Left renal cortex interstitium (tissue), 4 donors: ENCODE measurements around the gene MRPL20. TPM values are rescaled to one million over a fixed set of nuclear protein-coding genes. Genes with fewer than 3 reads are reported as not detected.
"Not testable (repeated sequence)": the region's sequence is repeated elsewhere in the genome, so short reads cannot be mapped to it uniquely, and the experiment has no call there.

Experiments
- DNase-seq, 4 donors: peaks; one replicate each; pipeline ENCODE4 v3.0.0-alpha.2; 2013; ENCODE audit warnings: low read depth in 4 of 4, low spot score in 2 of 4, missing footprints in 1 of 4
- polyA plus RNA-seq, 4 donors: library from polyadenylated mRNA; unstranded; fragments of 120-200 nt; gene quantifications; one replicate each; pipeline ENCODE4 v1.2.1, GENCODE V29; 2013; ENCODE audit not compliant: insufficient read length in 4 of 4

MRPL20 gene
- polyA plus RNA-seq, 4 donors = 111 to 143 (median 117) TPM

DNA sequence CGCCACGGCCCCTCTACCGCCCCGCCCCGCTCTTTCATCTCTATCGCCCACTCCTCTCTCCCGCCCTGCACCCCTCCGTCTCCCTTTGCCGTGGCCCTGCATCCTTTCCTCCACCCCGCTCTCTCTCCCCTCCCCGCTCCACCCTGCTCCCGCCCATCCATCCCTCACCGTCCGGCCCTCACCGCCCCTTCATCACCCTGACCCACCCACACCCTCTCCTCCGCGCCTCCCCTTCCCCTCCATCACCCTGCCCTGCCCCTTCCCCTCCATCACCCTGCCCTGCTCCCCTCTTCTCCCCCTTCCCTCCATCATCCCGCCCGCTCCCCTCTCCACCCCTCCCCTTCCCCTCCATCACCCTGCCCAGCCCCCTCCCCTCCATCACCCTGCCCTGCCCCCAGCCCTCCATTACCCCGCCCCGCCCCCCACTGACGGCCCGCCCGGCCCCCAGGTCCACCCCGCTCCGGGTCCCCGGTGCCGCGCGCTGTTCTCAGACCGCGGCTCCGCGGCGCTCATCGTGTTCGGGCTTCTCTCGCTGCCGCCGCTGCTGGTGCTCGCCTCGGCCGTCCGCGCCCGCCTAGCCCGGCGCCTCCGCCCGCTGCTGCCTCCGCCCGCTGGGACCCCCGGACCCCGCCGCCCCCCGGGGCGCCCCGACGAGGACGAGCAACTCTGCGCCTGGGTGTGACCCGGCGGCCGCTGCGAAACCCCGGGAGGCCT lies 20.2 kb upstream of the MRPL20 start:
- no peak for DNase-seq

DNA sequence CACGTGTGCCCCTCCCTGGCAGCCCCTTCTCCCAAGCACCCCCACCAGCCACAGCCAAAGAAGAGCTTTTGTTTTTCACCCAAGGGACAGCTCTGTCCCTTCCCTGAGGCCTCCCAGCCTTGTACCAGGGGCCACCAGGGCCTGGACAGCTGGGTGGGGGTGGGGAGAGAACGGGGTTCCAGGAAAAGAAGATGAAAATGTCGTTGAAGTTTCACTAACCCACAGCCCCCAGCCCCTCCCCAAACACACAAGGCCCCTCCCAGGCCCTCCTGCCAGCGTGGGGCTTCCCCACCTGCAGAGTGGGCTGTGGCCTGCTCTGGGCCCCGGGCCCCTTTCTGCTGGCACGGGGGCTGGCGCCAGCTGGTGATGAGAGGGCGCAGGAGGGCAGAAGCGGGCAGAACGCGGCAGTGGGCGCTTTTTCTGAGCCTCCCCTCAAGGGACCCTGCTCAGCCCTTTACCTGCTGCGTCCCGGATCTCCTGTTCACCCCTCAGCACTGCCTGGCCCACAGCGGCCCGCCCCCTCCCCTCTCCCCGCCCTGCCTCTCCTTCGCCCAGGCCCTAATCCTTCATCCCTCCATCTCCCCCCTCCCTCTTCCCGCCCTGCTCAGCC lies 19.5 kb upstream of the MRPL20 start:
- DNase-seq = no peak

DNA sequence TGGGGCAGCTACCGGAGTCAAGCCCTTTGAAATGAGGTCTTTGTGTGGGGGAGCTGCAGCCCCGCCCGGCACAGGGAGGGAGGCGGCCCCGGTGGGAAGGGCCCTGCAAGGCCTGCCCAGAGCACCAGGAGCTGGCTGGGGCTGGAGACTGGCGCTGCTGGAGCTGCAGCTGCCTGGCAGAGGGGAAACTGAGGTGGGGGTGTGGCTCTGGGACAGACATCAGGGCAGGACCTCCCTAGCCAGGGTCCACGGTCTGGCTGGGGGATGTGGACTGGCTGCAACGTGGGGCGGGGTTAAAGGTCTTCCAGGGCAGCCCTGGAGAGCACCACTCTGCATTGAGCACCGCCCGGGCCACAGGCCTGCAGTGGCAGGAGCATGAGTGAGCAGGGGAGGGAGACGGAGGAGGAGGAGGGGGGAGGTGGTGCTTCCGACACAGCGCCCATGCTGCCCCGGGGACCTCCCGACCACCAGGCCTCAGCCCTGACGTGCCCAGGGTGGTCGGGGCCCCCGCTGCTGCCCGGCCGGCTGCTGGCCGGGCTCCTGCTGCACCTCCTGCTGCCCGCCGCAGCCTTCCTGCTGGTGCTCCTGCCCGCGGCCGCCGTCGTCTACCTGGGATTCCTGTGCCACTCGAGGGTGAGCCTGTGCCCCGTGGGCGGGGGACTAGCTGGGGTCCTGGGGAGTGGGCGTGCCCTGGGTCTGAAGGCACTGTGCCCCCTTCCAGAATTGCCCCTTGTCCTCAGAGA lies 18.8 kb upstream of the MRPL20 start:
- DNase-seq = no peak

DNA sequence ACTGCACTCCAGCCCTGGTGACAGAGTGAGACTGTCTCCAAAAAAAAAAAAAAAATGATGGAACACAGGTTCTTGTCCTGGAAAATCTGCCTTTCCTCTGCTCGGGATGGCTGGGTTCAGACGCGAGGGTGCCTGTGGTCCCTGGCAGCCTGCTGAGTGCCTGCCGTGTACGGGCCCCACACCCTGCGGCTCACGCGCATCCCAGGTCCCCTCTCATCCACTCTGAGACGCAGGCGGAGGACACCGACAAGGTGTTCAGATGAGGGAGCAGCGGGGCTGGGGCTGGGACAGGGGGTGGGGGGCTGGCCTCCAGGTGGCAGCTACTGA lies 18.3 kb upstream of the MRPL20 start:
- no peak for DNase-seq

DNA sequence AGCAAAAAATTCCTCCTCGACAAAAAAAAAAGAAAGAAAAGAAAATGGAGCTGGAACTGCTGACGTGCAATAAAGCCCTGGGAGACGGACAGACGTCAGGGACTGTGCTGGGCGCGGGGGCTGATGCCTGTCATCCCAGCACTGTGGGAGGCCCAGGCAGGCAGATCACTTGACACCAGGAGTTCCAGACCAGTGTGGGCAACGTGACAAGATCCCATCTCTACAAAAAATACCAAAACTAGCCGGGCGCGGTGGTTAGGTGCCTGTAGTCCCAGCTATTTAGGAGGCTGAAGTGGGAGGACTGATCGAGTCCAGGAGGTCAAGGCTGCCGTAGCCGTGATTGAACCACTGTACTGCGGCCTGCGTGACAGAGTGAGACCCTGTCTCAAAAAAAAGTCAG lies 17.6 kb upstream of the MRPL20 start:
- no peak for DNase-seq

DNA sequence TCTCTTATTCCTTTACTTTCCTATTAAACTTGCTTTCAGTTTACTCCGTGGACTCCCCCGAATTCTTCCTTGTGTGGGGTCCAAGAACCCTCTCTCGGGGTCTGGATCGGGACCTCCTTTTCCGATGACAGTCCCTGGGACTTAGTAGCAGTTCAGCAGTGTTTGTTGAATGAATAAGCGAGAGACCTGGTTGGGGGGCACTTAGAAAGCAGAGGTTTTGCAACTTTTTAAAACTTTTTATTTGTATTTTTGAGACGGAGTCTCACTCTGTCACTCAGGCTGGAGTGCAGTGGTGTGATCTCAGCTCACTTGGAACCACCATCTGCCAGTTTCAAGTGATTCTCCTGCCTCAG lies 16.1 kb upstream of the MRPL20 start:
- DNase-seq = no peak

DNA sequence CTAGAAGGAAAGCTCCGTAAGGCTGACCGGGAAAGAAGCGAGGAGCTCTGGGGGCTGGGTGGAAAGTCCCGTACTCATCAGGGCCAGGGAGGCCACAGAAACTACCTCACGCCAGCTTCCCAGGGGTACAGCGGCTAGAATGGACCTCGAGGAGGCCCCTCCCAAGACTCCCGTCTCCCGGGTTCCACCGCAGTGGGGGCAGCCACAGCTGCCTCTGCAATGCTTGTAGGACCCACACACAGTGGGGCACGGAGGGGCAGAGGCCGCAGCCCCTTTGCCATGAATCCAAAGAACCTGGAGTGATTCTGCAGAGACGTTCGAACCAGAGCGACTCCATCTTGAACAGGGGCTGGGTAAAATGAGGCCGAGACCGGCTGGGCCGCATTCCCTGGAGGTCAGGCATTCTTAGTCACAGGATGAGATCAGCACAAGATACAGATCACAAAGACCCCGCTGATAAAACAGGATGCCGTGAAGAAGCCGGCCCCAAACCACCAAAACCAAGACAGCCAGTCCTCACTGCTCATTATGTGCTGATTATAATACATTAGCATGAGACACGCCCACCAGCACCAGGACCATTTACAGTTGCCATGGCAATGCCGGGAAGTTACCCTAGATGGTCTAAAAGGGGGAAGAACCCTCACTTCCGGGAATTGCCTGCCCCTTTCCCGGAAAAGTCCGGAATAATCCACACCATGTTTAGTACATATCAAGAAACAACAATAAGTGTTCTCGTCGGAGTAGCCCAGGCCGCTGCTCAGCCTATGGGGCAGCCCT lies 15.6 kb upstream of the MRPL20 start:
- DNase-seq = no peak

DNA sequence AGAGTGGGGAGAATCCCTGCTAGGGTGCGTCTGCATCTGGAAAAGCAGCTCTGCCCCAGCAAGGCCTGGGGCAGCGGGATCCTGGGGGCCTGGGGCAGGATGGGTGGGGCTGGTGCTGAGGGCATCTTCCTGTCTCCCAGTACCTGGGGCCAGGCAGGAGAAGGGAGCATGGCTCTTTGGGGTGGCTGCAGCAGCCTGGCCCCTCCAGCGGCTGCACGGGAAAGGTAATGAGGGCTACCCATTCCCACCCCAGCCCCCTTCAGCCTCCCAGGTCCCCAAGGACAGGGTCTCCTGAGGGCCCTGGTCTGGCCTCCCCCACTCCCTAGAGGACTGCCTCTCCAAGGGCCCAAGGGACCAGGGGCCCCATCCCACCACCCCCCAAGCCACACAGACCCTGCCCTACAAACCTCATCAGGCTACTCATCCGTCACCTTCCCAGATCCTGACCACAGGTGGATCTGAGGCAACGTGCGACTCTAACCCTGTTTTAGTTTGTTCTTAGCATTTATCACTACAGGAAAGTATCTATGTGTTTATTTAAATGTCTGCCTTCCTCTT lies 14.9 kb upstream of the MRPL20 start:
- no peak for DNase-seq

DNA sequence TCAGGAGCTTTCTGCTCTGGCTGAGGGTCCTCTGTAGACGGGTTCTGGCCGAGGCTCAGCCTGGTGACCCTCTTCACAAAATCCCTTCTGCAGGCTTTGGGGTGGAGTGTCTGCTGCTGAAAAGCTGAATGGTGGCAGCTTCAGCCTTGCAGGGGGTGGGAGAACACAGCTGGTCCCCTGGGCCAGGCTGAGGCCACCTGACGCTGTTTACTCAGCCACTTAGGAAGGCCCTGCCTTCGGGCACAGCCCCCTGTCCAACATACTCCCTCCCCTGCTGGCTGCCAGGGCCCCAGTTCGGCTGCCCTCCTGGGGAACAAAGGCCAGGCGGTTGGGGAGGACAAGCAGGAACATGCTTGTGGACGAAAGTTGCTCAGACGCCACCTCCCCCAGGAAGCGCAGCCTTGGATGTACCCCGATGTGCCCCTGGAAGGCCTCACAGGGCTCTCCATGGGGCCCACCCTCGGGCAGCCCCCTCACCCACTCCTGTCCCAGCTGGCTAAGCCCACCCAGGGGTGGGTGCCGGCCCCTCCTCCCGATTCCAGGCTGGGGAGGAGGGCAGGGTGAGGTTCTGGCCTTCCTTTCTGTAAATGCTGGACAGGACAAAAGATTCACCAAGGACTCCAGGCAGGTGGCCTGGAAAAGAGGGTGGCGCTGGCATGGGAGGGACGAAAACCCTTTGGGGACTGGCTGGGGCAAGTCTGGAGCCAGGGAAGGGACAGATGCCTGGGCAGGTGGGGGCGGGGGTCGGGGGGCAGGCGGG lies 14.2 kb upstream of the MRPL20 start, which contains the start of gene ANKRD65:
Gene ANKRD65 (minus strand): TSS at position 130 of the 760 bp plus-strand sequence. CDS start 271 bp downstream, outside the sequence.
- DNase-seq = no peak

DNA sequence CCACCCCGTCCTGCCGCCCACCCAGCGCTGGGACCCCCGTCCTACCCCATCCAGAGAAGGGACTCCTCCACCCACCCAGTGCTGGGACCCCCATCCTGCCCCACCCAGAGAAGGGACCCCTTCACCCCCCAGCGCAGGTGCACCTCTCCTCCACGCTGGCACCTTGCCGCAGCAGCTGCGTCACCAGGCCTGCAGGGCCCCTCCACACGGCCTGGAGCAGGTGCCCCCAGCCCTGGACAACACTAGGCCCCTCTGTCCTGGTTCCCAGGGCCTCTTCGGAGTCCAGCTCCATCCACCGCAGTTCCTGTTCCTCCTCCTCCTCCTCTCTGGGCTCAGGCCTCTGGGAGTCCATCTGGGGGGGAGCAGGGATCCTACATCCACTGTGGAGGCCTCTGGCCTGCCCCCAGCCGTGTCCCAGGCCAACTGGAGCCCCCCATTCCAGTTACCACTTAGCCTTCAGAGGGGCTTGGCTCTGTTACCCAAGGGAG lies 13.6 kb upstream of the MRPL20 start:
- DNase-seq = no peak

DNA sequence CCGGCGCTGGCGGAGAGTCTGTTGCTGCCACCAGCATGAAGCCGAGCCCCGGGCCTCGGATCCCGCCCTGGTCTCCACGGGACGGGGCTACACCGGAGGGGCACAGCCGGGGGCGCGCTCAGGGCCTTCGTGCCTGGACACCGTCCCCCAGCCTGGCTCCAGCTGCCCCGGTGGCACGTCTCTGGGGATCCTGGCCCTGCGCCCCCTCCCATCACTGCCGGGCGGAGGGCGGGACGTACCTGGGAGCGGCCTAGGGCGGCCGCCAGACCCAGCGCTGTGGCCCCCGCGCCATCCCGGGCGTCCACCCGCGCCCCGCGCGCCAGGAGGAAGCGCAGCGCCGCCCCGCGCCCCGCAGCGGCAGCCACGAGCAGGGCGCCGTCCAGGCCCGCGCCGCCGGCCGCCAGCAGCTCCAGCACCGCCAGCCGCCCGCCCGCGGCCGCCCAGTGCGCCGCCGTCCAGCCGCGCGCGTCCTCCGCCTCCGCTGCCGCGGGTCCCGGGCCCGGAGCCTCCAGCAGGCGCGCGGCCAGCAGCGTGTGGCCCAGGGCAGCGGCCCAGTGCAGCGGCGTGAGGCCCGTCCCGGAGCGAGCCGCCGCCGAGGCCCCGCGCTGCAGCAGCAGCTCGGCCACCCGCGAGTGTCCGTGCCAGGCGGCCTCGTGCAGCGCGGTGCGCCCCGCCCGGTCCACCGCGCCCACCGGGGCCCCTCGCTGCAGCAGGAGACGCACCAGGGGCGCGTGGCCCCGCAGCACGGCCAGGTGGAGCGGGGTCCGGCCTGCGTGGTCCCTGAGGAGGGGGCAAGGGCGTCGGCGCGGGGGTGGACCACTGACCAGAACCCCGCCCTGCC lies 12.9 kb upstream of the MRPL20 start:
- no peak for DNase-seq

DNA sequence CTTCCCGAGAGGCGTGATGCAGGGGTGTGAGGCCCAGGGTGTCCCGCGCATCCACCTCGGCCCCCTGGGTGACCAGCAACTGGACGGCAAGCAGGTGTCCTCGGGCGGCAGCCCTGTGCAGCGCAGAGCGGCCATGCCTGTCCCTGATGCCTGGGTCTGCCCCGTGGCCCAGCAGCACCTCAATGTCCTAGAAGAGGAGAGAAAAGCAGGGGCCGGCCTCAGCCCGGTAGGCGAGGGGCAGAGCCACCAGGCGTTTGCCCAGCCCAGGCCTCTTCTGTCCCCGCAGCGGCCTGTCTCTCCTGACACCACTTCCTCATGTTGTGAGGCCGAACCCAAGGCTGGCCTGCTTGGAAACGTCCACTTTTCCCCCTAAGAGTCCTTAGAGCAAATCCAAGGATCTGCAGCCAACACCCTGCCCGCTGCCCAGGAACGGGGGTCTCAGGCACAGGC lies 12.3 kb upstream of the MRPL20 start:
- no peak for DNase-seq

DNA sequence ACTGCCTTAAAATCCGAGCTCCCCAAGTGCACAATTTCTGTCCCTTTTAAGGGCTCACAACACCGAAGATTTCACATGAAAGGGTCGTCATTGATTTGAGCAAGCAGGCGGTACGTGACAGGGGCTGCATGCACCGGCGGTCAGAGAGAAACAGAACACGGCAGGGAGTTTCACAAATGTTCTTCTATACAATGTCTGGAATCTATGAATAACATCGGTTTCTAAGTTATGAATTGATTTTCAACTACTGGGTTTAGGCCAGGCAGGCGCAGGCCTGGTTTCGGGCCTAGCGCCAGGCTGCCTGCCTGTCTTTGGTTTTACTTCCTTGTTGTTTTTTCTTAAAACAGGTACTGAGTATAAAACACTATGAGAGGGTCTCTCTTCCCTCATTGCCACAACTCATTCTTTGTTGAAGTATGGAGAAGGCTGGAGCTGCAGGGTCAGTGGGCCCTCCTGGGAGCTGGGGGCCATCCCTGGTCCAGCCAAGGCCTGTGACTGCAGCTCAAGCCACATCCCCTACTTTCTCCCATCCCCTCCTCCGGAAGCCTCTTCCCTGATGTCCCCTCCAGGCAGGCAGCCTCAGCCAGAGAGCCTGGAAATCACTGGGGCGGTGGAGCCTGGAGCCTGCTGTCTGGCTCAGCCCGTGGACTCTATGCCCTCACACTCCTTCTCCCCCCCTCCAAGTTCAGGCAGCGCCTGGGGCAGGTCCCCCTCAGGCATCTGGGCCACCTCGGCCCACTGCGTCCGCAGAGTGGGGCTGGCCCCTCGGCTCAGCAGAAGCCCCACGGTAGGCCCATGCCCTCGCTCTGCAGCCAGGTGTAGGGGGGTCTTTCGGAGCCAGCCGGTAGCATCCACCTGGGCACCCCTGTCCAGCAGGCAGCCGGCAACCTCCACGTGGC lies 11.6 kb upstream of the MRPL20 start:
- DNase-seq = no peak

DNA sequence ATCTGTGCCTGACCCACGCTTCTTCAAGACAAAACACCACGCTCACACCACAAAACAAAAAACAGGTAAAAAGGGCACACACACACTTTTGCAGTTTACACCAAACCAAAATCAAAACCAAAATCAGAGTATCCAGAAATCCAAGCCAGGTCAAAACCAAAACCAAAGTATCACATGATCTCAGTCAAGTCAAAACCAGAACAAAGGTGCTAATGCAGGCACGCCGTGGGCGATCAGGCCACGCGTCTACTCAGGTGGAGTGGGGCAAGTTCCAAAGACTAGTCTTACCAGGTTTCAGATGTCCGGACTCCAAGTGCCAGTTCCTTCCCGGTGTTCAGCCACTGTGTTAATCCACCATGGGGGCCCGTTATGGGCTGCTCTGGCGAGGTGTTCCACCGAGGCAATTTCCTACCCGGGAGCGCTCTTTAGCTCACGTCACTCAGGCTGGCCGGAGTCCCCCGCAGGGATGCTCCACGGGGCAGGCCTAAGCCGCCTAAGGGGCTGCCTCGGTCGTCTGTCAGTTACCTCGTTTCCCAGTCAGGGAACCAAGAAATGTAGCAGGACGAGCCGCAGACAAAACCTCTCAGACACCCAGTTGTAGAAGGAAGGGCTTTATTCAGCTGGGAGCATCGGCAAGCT lies 10.9 kb upstream of the MRPL20 start:
- DNase-seq = not testable (repeated sequence)

DNA sequence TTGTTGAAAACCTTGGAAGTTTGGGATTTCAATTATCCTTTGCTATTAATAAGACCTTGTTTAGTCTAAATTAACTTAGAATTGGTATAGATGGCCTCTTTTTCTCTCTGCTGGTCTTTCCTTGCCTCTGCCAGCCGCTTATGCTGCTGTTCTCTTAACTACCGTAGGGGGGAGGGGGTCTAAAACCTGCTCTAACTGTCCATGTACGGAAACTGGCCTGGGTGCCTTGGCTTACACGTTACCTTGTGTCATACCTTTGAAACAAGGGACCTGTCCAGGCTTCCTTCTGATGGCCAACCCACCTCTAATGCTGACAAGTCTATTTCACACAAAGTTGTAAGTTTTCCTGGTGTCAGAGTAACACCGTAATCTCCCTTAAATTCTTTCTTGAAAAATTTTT lies 10.3 kb upstream of the MRPL20 start:
- DNase-seq = not testable (repeated sequence)

DNA sequence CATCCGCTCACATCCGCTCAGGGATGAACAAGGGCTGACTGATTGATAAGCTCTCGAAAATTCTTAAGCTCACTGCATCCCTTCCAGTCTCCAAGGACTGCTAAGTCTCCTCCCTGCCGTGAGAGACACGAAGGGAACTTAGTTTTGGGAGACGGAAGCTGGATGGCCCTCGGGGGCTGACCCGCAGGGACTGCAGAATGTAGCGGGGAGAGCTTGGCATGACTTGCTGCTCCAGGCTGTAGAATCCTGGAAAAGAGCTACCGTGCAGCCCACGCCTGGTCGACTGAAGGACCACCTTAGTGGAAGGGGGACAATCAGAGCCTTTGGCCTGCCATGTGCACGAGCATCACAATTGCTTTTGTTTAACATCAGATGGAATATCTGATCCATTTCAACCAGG lies 8.7 kb upstream of the MRPL20 start:
- DNase-seq = no peak

DNA sequence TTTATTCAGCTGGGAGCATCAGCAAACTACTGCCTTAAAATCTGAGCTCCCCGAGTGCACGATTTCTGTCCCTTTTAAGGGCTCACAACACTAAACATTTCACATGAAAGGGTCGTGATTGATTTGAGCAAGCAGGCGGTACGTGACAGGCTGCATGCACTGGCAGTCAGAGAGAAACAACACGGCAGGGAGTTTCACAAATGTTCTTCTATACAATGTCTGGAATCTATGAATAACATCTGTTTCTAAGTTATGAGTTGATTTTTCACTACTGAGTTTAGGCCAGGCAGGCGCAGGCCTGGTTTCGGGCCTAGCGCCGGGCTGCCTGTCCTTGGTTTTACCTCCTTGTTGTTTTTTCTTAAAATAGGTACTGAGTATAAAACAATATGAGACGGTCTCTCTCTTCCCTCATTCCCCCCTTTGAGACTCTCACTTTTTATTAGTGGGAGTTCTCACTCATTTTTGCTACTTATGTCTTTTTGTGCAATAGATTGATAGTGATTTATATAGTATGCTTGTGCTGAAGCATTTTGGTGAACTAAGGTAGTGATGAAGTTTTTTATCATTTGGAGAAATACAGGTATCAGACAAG lies 5.3 kb upstream of the MRPL20 start:
- not testable (repeated sequence) for DNase-seq
